DOHH2 (cell line): Measurements from ENCODE around the gene ALDH3B1.

Source experiments
- CTCF ChIP-seq: fragments of 200-600 bp; sonication (generic); IDR thresholded peaks from one replicate; pipeline ENCODE4 v1.5.1; 2014; ENCODE audit warnings: antibody characterized with exemption, mild to moderate bottlenecking, low read depth, low read length; ENCODE audit not compliant: poor library complexity, severe bottlenecking
- EZH2phosphoT487 ChIP-seq: fragments of 200-600 bp; sonication (generic); IDR thresholded peaks from 2 replicates; pipeline ENCODE4 v1.6.1; 2017; ENCODE audit warnings: borderline replicate concordance, mild to moderate bottlenecking, antibody characterized with exemption, low read length, moderate library complexity, mixed read lengths

GRCh38 chr11:68040101-68040956, 30.2 kb downstream of the ALDH3B1 start:
- TF ChIP-seq CTCF = no peak
- no peak for TF ChIP-seq EZH2phosphoT487
